Right lobe of liver (tissue), 4 donors: ENCODE measurements around the gene TNFRSF8.

Experiments
- CTCF ChIP-seq, 4 donors: fragments of 200-600 bp in 3 of 4; fragments of 450-650 bp in 1 of 4; IDR thresholded peaks; one replicate each; pipeline versions ENCODE4 v1.5.1 to v1.8.0; 2016 to 2022; ENCODE audit warnings: antibody characterized with exemption in 4 of 4, mild to moderate bottlenecking in 2 of 4
- POLR2A ChIP-seq: fragments of 450-650 bp; IDR thresholded peaks from one replicate; pipeline ENCODE4 v1.6.1; 2017; ENCODE audit warnings: antibody characterized with exemption, mild to moderate bottlenecking
- donor health status: DM: no; HTN: no; CAD: no.
- donor health status: DM: no; HTN: no; CAD: no.
- donor health status: DM: no; HTN: yes; CAD: no.

DNA sequence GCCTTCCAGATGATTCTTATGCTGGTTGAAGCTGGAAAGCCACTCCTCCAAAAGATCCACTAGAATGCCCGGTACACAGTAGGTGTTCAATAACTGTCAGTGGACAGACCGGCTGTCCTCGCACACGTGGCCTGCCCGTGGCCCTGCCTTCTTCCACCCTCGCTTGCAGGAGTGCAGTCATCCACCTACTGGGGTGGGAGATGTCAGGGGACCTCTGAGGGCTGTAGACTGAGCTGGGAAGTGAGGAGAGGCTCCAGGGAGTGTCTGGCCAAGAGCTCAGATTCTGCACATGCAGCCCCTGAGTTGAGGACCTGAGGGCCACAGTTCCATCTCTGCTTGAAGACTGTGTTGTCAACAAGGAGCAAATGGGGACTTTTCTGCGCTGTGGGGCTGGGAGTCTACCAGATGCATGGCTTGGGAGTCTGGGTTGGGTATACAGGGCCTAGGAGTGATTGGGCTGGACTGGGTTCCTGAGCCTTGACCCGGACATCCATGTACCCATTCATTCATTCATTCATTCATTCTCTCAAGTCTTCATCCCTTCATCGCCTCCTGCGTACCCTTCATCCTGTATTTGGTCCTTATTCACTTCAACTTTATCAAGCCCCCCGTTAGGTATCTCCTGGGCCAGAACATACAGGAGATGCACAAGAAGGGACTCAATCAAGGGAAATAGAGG is 99.5 kb downstream of the TNFRSF8 start:
- TF ChIP-seq POLR2A (no peak), CTCF (IDR thresholded peaks at IDR 0.05) (no peak)
